Measurements from ENCODE around the gene CCM2L.
A peak's percentile ranks its signal among the peaks of the same experiment; 100 is the strongest.

The CCM2L gene

DNA sequence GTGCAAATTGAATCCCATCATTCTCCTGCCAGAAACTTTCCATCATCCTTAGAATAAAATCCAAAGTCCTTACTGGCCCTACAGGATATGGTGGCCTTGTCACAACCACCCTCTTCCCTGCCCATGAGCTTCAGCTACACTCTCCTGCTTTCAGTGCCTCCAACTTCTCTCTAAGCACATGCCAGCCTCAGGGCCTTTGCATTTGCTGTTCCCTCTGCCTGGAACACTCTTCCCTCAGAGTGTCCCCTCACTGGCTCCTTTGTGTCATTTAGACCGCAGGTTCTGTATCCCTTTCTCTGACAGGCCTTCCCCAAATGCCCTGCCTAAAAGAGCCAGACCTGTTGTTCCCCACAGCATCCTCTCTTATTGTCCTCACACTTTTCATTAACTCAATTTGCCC, 60.0 kb downstream of the CCM2L start:
- H2AFZ ChIP-seq (ENCODE audit: low read depth, low read length, severe bottlenecking), result no peak overlapping the region
- H3K4me2 ChIP-seq (ENCODE audit: low read depth, low read length, poor library complexity, severe bottlenecking), result peak overlapping the region; percentile 46
- peaks cover 5% of the 10 kb centered on the region for H3K79me2 ChIP-seq (ENCODE audit: insufficient read depth, low read length)
- H3K9me3 ChIP-seq (ENCODE audit: insufficient read depth, low read length), result no peaks in the 10 kb centered on the region
- H3K27ac ChIP-seq (ENCODE audit: low read depth, low read length), result peak overlapping the region; percentile 87
- H3F3A ChIP-seq (ENCODE audit: insufficient read depth), result peaks cover 39% of the 10 kb centered on the region
- no peaks in the 10 kb centered on the region for H4K20me1 ChIP-seq (ENCODE audit: low read depth, low read length)
- no peaks in the 10 kb centered on the region for H3K27me3 ChIP-seq (ENCODE audit: low read length)
- H3K4me3 ChIP-seq (ENCODE audit: insufficient read depth, low read length, poor library complexity, severe bottlenecking), result no peak overlapping the region
- 0 out of 2 replicates have a peak, but pooled peaks cover 3% of the 10 kb centered on the region for H3K36me3 ChIP-seq (ENCODE audit: low read length)
- H3K9ac ChIP-seq (ENCODE audit: low read length), result peak overlapping the region; percentile 34
- TF ChIP-seq CTCF (IDR thresholded peaks at IDR 0.05; ENCODE audit: insufficient read depth, low read length, poor library complexity, severe bottlenecking) (no peak), EZH2phosphoT487 (conservative IDR thresholded peaks at IDR 0.05; ENCODE audit: low read length) (no peak)
- H3K9me2 ChIP-seq (replicated peaks; ENCODE audit: insufficient read depth, low read length), result no peaks in the 10 kb centered on the region

DNA sequence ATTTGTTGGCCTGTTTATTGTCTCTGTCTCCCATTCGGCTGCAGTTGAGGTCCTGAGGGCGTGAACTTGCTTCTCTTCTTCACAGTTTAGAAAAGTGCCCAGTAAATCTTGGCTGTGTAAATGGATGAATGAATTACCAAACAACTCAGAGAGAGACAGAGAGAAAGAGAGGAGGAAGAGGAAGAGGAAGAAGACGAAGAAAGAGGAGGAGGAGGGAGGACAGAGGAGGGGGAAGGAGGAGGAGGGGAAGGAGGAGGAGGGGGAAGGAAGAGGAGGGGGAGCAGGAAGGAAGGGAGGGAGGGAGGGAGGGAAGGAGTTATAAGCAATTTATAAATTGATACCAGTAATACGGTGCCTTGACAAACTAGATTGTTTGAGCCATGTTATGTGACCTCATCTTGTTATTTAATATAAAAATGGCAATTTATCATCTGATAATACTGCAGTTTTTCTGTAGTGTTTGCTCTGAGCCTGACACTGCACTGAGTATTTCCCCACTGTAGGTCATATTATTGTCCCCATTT, 60.5 kb downstream of the CCM2L start:
- no peak overlapping the region for H3K4me3 ChIP-seq (ENCODE audit: insufficient read depth, low read length, poor library complexity, severe bottlenecking)
- peak overlapping the region; percentile 46 for H3K4me2 ChIP-seq (ENCODE audit: low read depth, low read length, poor library complexity, severe bottlenecking)
- no peaks in the 10 kb centered on the region for H3K27me3 ChIP-seq (ENCODE audit: low read length)
- no peaks in the 10 kb centered on the region for H4K20me1 ChIP-seq (ENCODE audit: low read depth, low read length)
- H3K27ac ChIP-seq (ENCODE audit: low read depth, low read length), result peak overlapping the region; percentile 87
- H3K9ac ChIP-seq (ENCODE audit: low read length), result peak overlapping the region; percentile 34; the same call in 1 of the 2 replicates
- H2AFZ ChIP-seq (ENCODE audit: low read depth, low read length, severe bottlenecking), result no peak overlapping the region
- peaks cover 35% of the 10 kb centered on the region for H3F3A ChIP-seq (ENCODE audit: insufficient read depth)
- H3K79me2 ChIP-seq (ENCODE audit: insufficient read depth, low read length), result peaks cover 5% of the 10 kb centered on the region
- 0 out of 2 replicates have a peak, but pooled peaks cover 3% of the 10 kb centered on the region for H3K36me3 ChIP-seq (ENCODE audit: low read length)
- no peaks in the 10 kb centered on the region for H3K9me2 ChIP-seq (replicated peaks; ENCODE audit: insufficient read depth, low read length)
- H3K9me3 ChIP-seq (ENCODE audit: insufficient read depth, low read length), result no peaks in the 10 kb centered on the region
- TF ChIP-seq EZH2phosphoT487 (conservative IDR thresholded peaks at IDR 0.05; ENCODE audit: low read length) (no peak), CTCF (IDR thresholded peaks at IDR 0.05; ENCODE audit: insufficient read depth, low read length, poor library complexity, severe bottlenecking) (no peak)

- TF ChIP-seq EZH2phosphoT487 (conservative IDR thresholded peaks at IDR 0.05; ENCODE audit: low read length) (no peak), CTCF (IDR thresholded peaks at IDR 0.05; ENCODE audit: insufficient read depth, low read length, poor library complexity, severe bottlenecking) (no peak)
- H3K9me2 ChIP-seq (replicated peaks; ENCODE audit: insufficient read depth, low read length), result no peaks in the 10 kb centered on the region
- H3K27me3 ChIP-seq (ENCODE audit: low read length), result no peaks in the 10 kb centered on the region
- no peak overlapping the region for H3K4me2 ChIP-seq (ENCODE audit: low read depth, low read length, poor library complexity, severe bottlenecking)
- 0 out of 2 replicates have a peak, but pooled peaks cover 3% of the 10 kb centered on the region for H3K36me3 ChIP-seq (ENCODE audit: low read length)
- no peaks in the 10 kb centered on the region for H3K9me3 ChIP-seq (ENCODE audit: insufficient read depth, low read length)
- peaks cover 5% of the 10 kb centered on the region for H3K79me2 ChIP-seq (ENCODE audit: insufficient read depth, low read length)
- no peak overlapping the region for H3K4me3 ChIP-seq (ENCODE audit: insufficient read depth, low read length, poor library complexity, severe bottlenecking)
- no peak overlapping the region for H2AFZ ChIP-seq (ENCODE audit: low read depth, low read length, severe bottlenecking)
- peak overlapping the region; percentile 87; the same call in 1 of the 2 replicates for H3K27ac ChIP-seq (ENCODE audit: low read depth, low read length)
- H3F3A ChIP-seq (ENCODE audit: insufficient read depth), result peaks cover 29% of the 10 kb centered on the region
- no peaks in the 10 kb centered on the region for H4K20me1 ChIP-seq (ENCODE audit: low read depth, low read length)
- H3K9ac ChIP-seq (ENCODE audit: low read length), result no peak overlapping the region
Observed at GRCh38 chr20:32071395-32072167, 61.3 kb downstream of the CCM2L start.
